Mesenchymal stem cell (in vitro differentiated cells and primary cell): ENCODE measurements around the gene CLPSL1.

Experiments
- DNase-seq: peaks from one replicate; pipeline ENCODE4 v3.0.0-alpha.2; 2013
- H2AFZ ChIP-seq: one replicate; pipeline ENCODE4 v1.6.1; 2013; ENCODE audit warnings: low read depth, mild to moderate bottlenecking, control low read depth, inconsistent platforms, low read length, moderate library complexity
- H2AK5ac ChIP-seq: 2 replicates; pipeline ENCODE4 v1.6.1; 2013; ENCODE audit warnings: low read length, moderate library complexity, mild to moderate bottlenecking, inconsistent platforms; ENCODE audit not compliant: severe bottlenecking
- H2BK120ac ChIP-seq: one replicate; pipeline ENCODE4 v1.6.1; 2013; ENCODE audit warnings: low read depth, mild to moderate bottlenecking, inconsistent platforms, low read length, moderate library complexity
- H2BK12ac ChIP-seq, 2 experiments: one replicate each; pipeline ENCODE4 v1.6.1; 2013; ENCODE audit warnings: inconsistent platforms in 2 of 2, low read length in 2 of 2, mild to moderate bottlenecking in 2 of 2, moderate library complexity in 2 of 2, control low read depth in 1 of 2
- H2BK15ac ChIP-seq: one replicate; pipeline ENCODE4 v1.6.1; 2013; ENCODE audit warnings: mild to moderate bottlenecking, low read depth, inconsistent platforms; ENCODE audit not compliant: poor library complexity, severe bottlenecking
- H2BK5ac ChIP-seq: 2 replicates; pipeline ENCODE4 v1.6.1; 2013; ENCODE audit warnings: low read depth, mild to moderate bottlenecking, low read length, control low read depth, inconsistent platforms; ENCODE audit not compliant: poor library complexity, severe bottlenecking
- H3K14ac ChIP-seq, 2 experiments: one replicate each; pipeline ENCODE4 v1.6.1; 2013; ENCODE audit warnings: inconsistent platforms in 2 of 2, low read length in 2 of 2, control low read depth in 1 of 2, mild to moderate bottlenecking in 1 of 2, moderate library complexity in 1 of 2
- H3K18ac ChIP-seq, 2 experiments: one replicate each; pipeline ENCODE4 v1.6.1; 2013; ENCODE audit warnings: inconsistent platforms in 2 of 2, low read length in 2 of 2, control low read depth in 1 of 2, low read depth in 1 of 2, mild to moderate bottlenecking in 1 of 2
- H3K23ac ChIP-seq, 2 experiments: one replicate each; pipeline ENCODE4 v1.6.1; 2013; ENCODE audit warnings: inconsistent platforms in 2 of 2, low read length in 2 of 2, mild to moderate bottlenecking in 2 of 2, moderate library complexity in 2 of 2, control low read depth in 1 of 2
- H3K27ac ChIP-seq: 2 replicates; pipeline ENCODE4 v1.5.1; 2013; ENCODE audit warnings: mild to moderate bottlenecking, moderate library complexity, low read length, control low read depth, inconsistent platforms; ENCODE audit not compliant: poor library complexity, severe bottlenecking
- H3K27me3 ChIP-seq, 2 experiments: 2 replicates each; pipeline versions ENCODE4 v1.6.1 to v1.7.0; 2013; ENCODE audit warnings: low read length in 2 of 2, mild to moderate bottlenecking in 2 of 2, moderate library complexity in 2 of 2, control low read depth in 1 of 2, inconsistent platforms in 1 of 2; ENCODE audit not compliant: control insufficient read depth in 1 of 2, insufficient read depth in 1 of 2
- H3K36me3 ChIP-seq, 2 experiments: 2 replicates each; pipeline versions ENCODE4 v1.6.1 to v1.7.0; 2013; ENCODE audit warnings: low read length in 2 of 2, control low read depth in 1 of 2, inconsistent platforms in 1 of 2, low read depth in 1 of 2, mild to moderate bottlenecking in 1 of 2; ENCODE audit not compliant: insufficient read depth in 2 of 2, control insufficient read depth in 1 of 2
- H3K4ac ChIP-seq, 2 experiments: one replicate each; pipeline ENCODE4 v1.6.1; 2013; ENCODE audit warnings: inconsistent platforms in 2 of 2, low read length in 2 of 2, mild to moderate bottlenecking in 2 of 2, moderate library complexity in 2 of 2, control low read depth in 1 of 2, low read depth in 1 of 2
- H3K4me1 ChIP-seq: 2 replicates; pipeline ENCODE4 v1.6.1; 2013; ENCODE audit warnings: low read depth, low read length, control low read depth; ENCODE audit not compliant: control insufficient read depth, insufficient read depth
- H3K4me2 ChIP-seq: 2 replicates; pipeline ENCODE4 v1.6.1; 2013; ENCODE audit warnings: low read length, mild to moderate bottlenecking, inconsistent platforms; ENCODE audit not compliant: poor library complexity, severe bottlenecking
- H3K4me3 ChIP-seq, 2 experiments: 2 replicates each; pipeline versions ENCODE4 v1.5.1 to v1.7.0; 2013; ENCODE audit warnings: low read length in 2 of 2, mild to moderate bottlenecking in 2 of 2, control low read depth in 1 of 2, low read depth in 1 of 2; ENCODE audit not compliant: insufficient read depth in 1 of 2
- H3K79me1 ChIP-seq: replicated peaks from 2 replicates; pipeline ENCODE4 v1.6.1; 2013; ENCODE audit warnings: mild to moderate bottlenecking, control low read depth, low read length, inconsistent platforms; ENCODE audit not compliant: poor library complexity, severe bottlenecking
- H3K9ac ChIP-seq: 2 replicates; pipeline ENCODE4 v1.7.0; 2013; ENCODE audit warnings: mild to moderate bottlenecking, low read length, moderate library complexity
- H3K9me3 ChIP-seq: 2 replicates; pipeline ENCODE4 v1.7.0; 2013; ENCODE audit warnings: mild to moderate bottlenecking, low read length; ENCODE audit not compliant: control insufficient read depth
- H4K8ac ChIP-seq: one replicate; pipeline ENCODE4 v1.6.1; 2013; ENCODE audit warnings: inconsistent platforms, mild to moderate bottlenecking, low read length, moderate library complexity
- H4K91ac ChIP-seq: one replicate; pipeline ENCODE4 v1.6.1; 2013; ENCODE audit warnings: mild to moderate bottlenecking, low read length, inconsistent platforms
- WGBS: methylation state at CpG from one replicate; pipeline ENCODE4 v1.1.7; 2013; ENCODE audit warnings: mixed read lengths; 5-methylcytosine and 5-hydroxymethylcytosine counted together

The CLPSL1 gene

GRCh38 chr6:35777356-35778102, 3.3 kb upstream of the CLPSL1 start:
- Histone ChIP-seq H2BK12ac (no peak overlapping the region), H3K23ac (no peak overlapping the region), H3K27ac (no peak overlapping the region), H3K14ac (no peak overlapping the region), H3K18ac (no peak overlapping the region), H3K4me2 (no peak overlapping the region), H3K4ac (no peak overlapping the region), H2AFZ (no peak overlapping the region), H2BK5ac (no peak overlapping the region), H4K8ac (no peak overlapping the region), H3K4me3 (no peak overlapping the region), H3K9me3 (no peaks in the 10 kb centered on the region), H3K9ac (no peak overlapping the region), H2BK120ac (no peak overlapping the region), H3K79me1 (no peaks in the 10 kb centered on the region), H4K91ac (no peak overlapping the region), H3K36me3 (no peaks in the 10 kb centered on the region), H3K4me1 (peaks cover 6% of the 10 kb centered on the region), H2AK5ac (no peak overlapping the region), H3K27me3 (peaks cover 24 to 75% of the 10 kb centered on the region in 2 experiments), H2BK15ac (no peak overlapping the region)
- no peak for DNase-seq
- 93% methylated on average over 9 of the region's 10 CpGs for WGBS

GRCh38 chr6:35778437-35778836, 2.4 kb upstream of the CLPSL1 start:
- no peak overlapping the region for H3K4me3 ChIP-seq
- 88% methylated on average over 2 of the region's 2 CpGs for WGBS

GRCh38 chr6:35781290-35781689, 471 bp downstream of the CLPSL1 start:
- no peak overlapping the region for H3K4me2 ChIP-seq
- H3K36me3 ChIP-seq, result no peaks in the 10 kb centered on the region
- H3K27me3 ChIP-seq, result peaks cover 15 to 70% of the 10 kb centered on the region in 2 experiments
- H3K79me1 ChIP-seq, result no peaks in the 10 kb centered on the region
- no peak overlapping the region for H3K4ac ChIP-seq
- no peak overlapping the region for H2AFZ ChIP-seq
- no peak overlapping the region for H2AK5ac ChIP-seq
- H3K18ac ChIP-seq, result no peak overlapping the region
- no peak overlapping the region for H3K14ac ChIP-seq
- H2BK15ac ChIP-seq, result no peak overlapping the region
- no peak overlapping the region for H2BK12ac ChIP-seq
- peaks cover 5% of the 10 kb centered on the region for H3K4me1 ChIP-seq
- H2BK5ac ChIP-seq, result no peak overlapping the region
- no peak overlapping the region for H4K91ac ChIP-seq
- H3K27ac ChIP-seq, result no peak overlapping the region
- no peak overlapping the region for H3K4me3 ChIP-seq
- DNase-seq, result no peak
- no peak overlapping the region for H4K8ac ChIP-seq
- no peak overlapping the region for H3K9ac ChIP-seq
- H3K23ac ChIP-seq, result peak overlapping the region in 1 of 2 experiments; percentile 40
- no peak overlapping the region for H2BK120ac ChIP-seq
- WGBS, result 100% methylated on average over 1 of the region's 2 CpGs
- H3K9me3 ChIP-seq, result no peaks in the 10 kb centered on the region

More at GRCh38 chr6:35778437-35778836, 2.4 kb upstream of the CLPSL1 start:
- no peak overlapping the region for H2BK15ac ChIP-seq
- no peak overlapping the region for H3K9ac ChIP-seq
- H2BK12ac ChIP-seq, result no peak overlapping the region
- H3K4me1 ChIP-seq, result peaks cover 6% of the 10 kb centered on the region
- H3K18ac ChIP-seq, result no peak overlapping the region
- no peaks in the 10 kb centered on the region for H3K9me3 ChIP-seq
- no peak overlapping the region for H4K91ac ChIP-seq
- no peak for DNase-seq
- no peak overlapping the region for H2AK5ac ChIP-seq
- peaks cover 24 to 76% of the 10 kb centered on the region in 2 experiments for H3K27me3 ChIP-seq
- no peaks in the 10 kb centered on the region for H3K79me1 ChIP-seq
- H3K4ac ChIP-seq, result no peak overlapping the region
- no peak overlapping the region for H3K23ac ChIP-seq
- H2BK5ac ChIP-seq, result no peak overlapping the region
- no peak overlapping the region for H3K27ac ChIP-seq
- H3K36me3 ChIP-seq, result no peaks in the 10 kb centered on the region
- H2BK120ac ChIP-seq, result no peak overlapping the region
- H2AFZ ChIP-seq, result no peak overlapping the region
- H3K4me2 ChIP-seq, result no peak overlapping the region
- no peak overlapping the region for H3K14ac ChIP-seq
- H4K8ac ChIP-seq, result no peak overlapping the region

- H3K79me1 ChIP-seq, result no peaks in the 10 kb centered on the region
- H2BK120ac ChIP-seq, result no peak overlapping the region
- no peak overlapping the region for H2BK5ac ChIP-seq
- no peak overlapping the region for H3K9ac ChIP-seq
- peaks cover 13 to 70% of the 10 kb centered on the region in 2 experiments for H3K27me3 ChIP-seq
- no peak overlapping the region for H3K4me2 ChIP-seq
- WGBS, result 82% methylated on average over 2 of the region's 3 CpGs
- no peak for DNase-seq
- no peak overlapping the region for H3K18ac ChIP-seq
- H3K36me3 ChIP-seq, result no peaks in the 10 kb centered on the region
- H4K91ac ChIP-seq, result no peak overlapping the region
- H3K4me3 ChIP-seq, result no peak overlapping the region
- no peaks in the 10 kb centered on the region for H3K4me1 ChIP-seq
- no peak overlapping the region for H3K4ac ChIP-seq
- no peak overlapping the region for H2BK15ac ChIP-seq
- H3K9me3 ChIP-seq, result no peaks in the 10 kb centered on the region
- H2BK12ac ChIP-seq, result no peak overlapping the region
- H3K23ac ChIP-seq, result no peak overlapping the region
- H2AFZ ChIP-seq, result no peak overlapping the region
- no peak overlapping the region for H3K14ac ChIP-seq
- H3K27ac ChIP-seq, result no peak overlapping the region
- no peak overlapping the region for H2AK5ac ChIP-seq
- H4K8ac ChIP-seq, result no peak overlapping the region
Measured at GRCh38 chr6:35782424-35782823, 1.6 kb downstream of the CLPSL1 start.
